H9 (cell line): ENCODE results near the gene OTUB2. TPM values are rescaled to one million over a fixed set of nuclear protein-coding genes. Genes with fewer than 3 reads are reported as not detected.

Source experiments
- DNase-seq: peaks from one replicate; pipeline ENCODE4 v3.0.0-alpha.2; 2017
- H2AFZ ChIP-seq: one replicate; pipeline ENCODE4 v1.6.1; 2013; ENCODE audit warnings: mild to moderate bottlenecking, low read length, control low read depth, moderate library complexity
- H2AK5ac ChIP-seq: 2 replicates; pipeline ENCODE4 v1.6.1; 2013; ENCODE audit warnings: low read length, control low read depth, mixed read lengths; ENCODE audit not compliant: insufficient read length
- H2BK120ac ChIP-seq: one replicate; pipeline ENCODE4 v1.6.1; 2013; ENCODE audit warnings: low read depth, mild to moderate bottlenecking, low read length, control low read depth, inconsistent platforms; ENCODE audit not compliant: poor library complexity, severe bottlenecking
- H2BK12ac ChIP-seq: 2 replicates; pipeline ENCODE4 v1.6.1; 2013; ENCODE audit warnings: low read length, control low read depth, mixed read lengths, low read depth; ENCODE audit not compliant: insufficient read length
- H2BK15ac ChIP-seq: 2 replicates; pipeline ENCODE4 v1.6.1; 2013; ENCODE audit warnings: low read depth, low read length, control low read depth
- H2BK20ac ChIP-seq: one replicate; pipeline ENCODE4 v1.6.1; 2013; ENCODE audit warnings: low read depth, mild to moderate bottlenecking, low read length, control low read depth, inconsistent platforms; ENCODE audit not compliant: poor library complexity, severe bottlenecking
- H2BK5ac ChIP-seq: 2 replicates; pipeline ENCODE4 v1.6.1; 2013; ENCODE audit warnings: low read length, control low read depth, mixed read lengths; ENCODE audit not compliant: insufficient read length
- H3K14ac ChIP-seq: 2 replicates; pipeline ENCODE4 v1.6.1; 2013; ENCODE audit warnings: low read length, control low read depth; ENCODE audit not compliant: insufficient read depth
- H3K18ac ChIP-seq: 2 replicates; pipeline ENCODE4 v1.6.1; 2013; ENCODE audit warnings: low read depth, mild to moderate bottlenecking, mixed read lengths, low read length, control low read depth; ENCODE audit not compliant: insufficient read length
- H3K23ac ChIP-seq: 2 replicates; pipeline ENCODE4 v1.6.1; 2013; ENCODE audit warnings: low read length, control low read depth, mixed read lengths, low read depth; ENCODE audit not compliant: insufficient read length
- H3K23me2 ChIP-seq: 2 replicates; pipeline ENCODE4 v1.6.1; 2013; ENCODE audit warnings: low read depth, mild to moderate bottlenecking, mixed read lengths, low read length, control low read depth; ENCODE audit not compliant: insufficient read length, poor library complexity, severe bottlenecking
- H3K27ac ChIP-seq: 2 replicates; pipeline ENCODE4 v1.5.1; 2013; ENCODE audit warnings: low read length, control low read depth, mixed read lengths, low read depth; ENCODE audit not compliant: insufficient read length
- H3K27me3 ChIP-seq: 2 replicates; pipeline ENCODE4 v1.6.1; 2013; ENCODE audit warnings: low read length, control low read depth, inconsistent platforms; ENCODE audit not compliant: insufficient read depth
- H3K4ac ChIP-seq: 2 replicates; pipeline ENCODE4 v1.6.1; 2013; ENCODE audit warnings: low read depth, mild to moderate bottlenecking, control low read depth, inconsistent platforms, low read length, moderate library complexity
- H3K4me1 ChIP-seq: 2 replicates; pipeline ENCODE4 v1.6.1; 2013; ENCODE audit warnings: low read length, control low read depth, inconsistent platforms; ENCODE audit not compliant: insufficient read depth
- H3K4me2 ChIP-seq: 2 replicates; pipeline ENCODE4 v1.6.1; 2013; ENCODE audit warnings: low read length, control low read depth, mixed read lengths; ENCODE audit not compliant: insufficient read length, insufficient read depth
- H3K56ac ChIP-seq: 2 replicates; pipeline ENCODE4 v1.6.1; 2013; ENCODE audit warnings: low read depth, mild to moderate bottlenecking, mixed read lengths, low read length, control low read depth; ENCODE audit not compliant: insufficient read length
- H3K79me1 ChIP-seq: 2 replicates; pipeline ENCODE4 v1.6.1; 2013; ENCODE audit warnings: low read depth, mild to moderate bottlenecking, moderate library complexity, low read length, control low read depth, inconsistent platforms; ENCODE audit not compliant: insufficient read depth, poor library complexity, severe bottlenecking
- H3K79me2 ChIP-seq: 2 replicates; pipeline ENCODE4 v1.6.1; 2013; ENCODE audit warnings: low read length, control low read depth, inconsistent platforms; ENCODE audit not compliant: insufficient read depth
- H3K9ac ChIP-seq: 2 replicates; pipeline ENCODE4 v1.6.1; 2013; ENCODE audit warnings: low read length, control low read depth, mixed read lengths; ENCODE audit not compliant: insufficient read length; ENCODE audit errors: extremely low read depth
- H3K9me3 ChIP-seq: one replicate; pipeline ENCODE4 v1.6.1; 2013; ENCODE audit warnings: low read depth, low read length, inconsistent platforms; ENCODE audit not compliant: control insufficient read depth
- H3T11ph ChIP-seq: one replicate; pipeline ENCODE4 v1.6.1; 2013; ENCODE audit warnings: mild to moderate bottlenecking, low read length, control low read depth, inconsistent platforms
- H4K20me1 ChIP-seq: one replicate; pipeline ENCODE4 v1.6.1; 2013; ENCODE audit not compliant: control insufficient read depth, insufficient read length, insufficient read depth
- H4K5ac ChIP-seq: 2 replicates; pipeline ENCODE4 v1.6.1; 2013; ENCODE audit warnings: low read depth, mild to moderate bottlenecking, mixed read lengths, low read length, control low read depth; ENCODE audit not compliant: insufficient read length
- H4K8ac ChIP-seq: replicated peaks from 2 replicates; pipeline ENCODE4 v1.6.1; 2013; ENCODE audit warnings: low read length, control low read depth, mixed read lengths, low read depth; ENCODE audit not compliant: insufficient read length
- H4K91ac ChIP-seq: 2 replicates; pipeline ENCODE4 v1.6.1; 2013; ENCODE audit warnings: low read depth, mild to moderate bottlenecking, moderate library complexity, mixed read lengths, low read length, control low read depth; ENCODE audit not compliant: insufficient read length
- H3K27ac Mint-ChIP-seq, 3 experiments: 2 replicates in 2 of 3; 3 replicates in 1 of 3; pipeline ENCODE4 v1.8.0; 2020 to 2021; ENCODE audit warnings: mixed read lengths in 3 of 3, mild to moderate bottlenecking in 1 of 3, moderate library complexity in 1 of 3
- H3K27me3 Mint-ChIP-seq: 2 replicates; pipeline ENCODE4 v1.8.0; 2021; ENCODE audit warnings: low read depth, mild to moderate bottlenecking, moderate library complexity, mixed read lengths
- H3K36me3 Mint-ChIP-seq, 3 experiments: 2 replicates in 2 of 3; 3 replicates in 1 of 3; pipeline ENCODE4 v1.8.0; 2020 to 2021; ENCODE audit warnings: low read depth in 3 of 3, mixed read lengths in 3 of 3; ENCODE audit not compliant: insufficient read depth in 1 of 3
- H3K4me1 Mint-ChIP-seq, 2 experiments: 2 replicates each; pipeline ENCODE4 v1.8.0; 2020; ENCODE audit warnings: mixed read lengths in 2 of 2
- H3K4me3 Mint-ChIP-seq, 2 experiments: 2 replicates in 1 of 2; 3 replicates in 1 of 2; pipeline ENCODE4 v1.8.0; 2020 to 2021; ENCODE audit warnings: mild to moderate bottlenecking in 2 of 2, mixed read lengths in 2 of 2, moderate library complexity in 1 of 2
- H3K9me3 Mint-ChIP-seq, 2 experiments: 2 replicates in 1 of 2; 3 replicates in 1 of 2; pipeline ENCODE4 v1.8.0; 2020; ENCODE audit warnings: mild to moderate bottlenecking in 2 of 2, mixed read lengths in 2 of 2, moderate library complexity in 1 of 2
- WGBS: extraction: QIAGEN DNeasy Blood & Tissue Kit; methylation state at CpG from one replicate; pipeline ENCODE4 v1.1.7; 2013; ENCODE audit warnings: missing lambda C conversion rate, low lambda C conversion rate, mixed read lengths; ENCODE audit not compliant: insufficient read length; ENCODE audit errors: extremely low coverage; 5-methylcytosine and 5-hydroxymethylcytosine counted together
- total RNA-seq: library from RNA; stranded (reverse); gene quantifications from 2 replicates; pipeline ENCODE4 v1.2.1, GENCODE V29; 2021
- TF ChIP-seq, protein P1 (sequence below): fragments of 200-600 bp; sonication (generic); conservative IDR thresholded peaks from 3 replicates; pipeline ENCODE4 v1.8.0; 2021; ENCODE audit warnings: antibody characterized with exemption, mild to moderate bottlenecking

Gene OTUB2
- total RNA-seq, 1 experiment from 2014 or later, result 3.6 TPM

DNA sequence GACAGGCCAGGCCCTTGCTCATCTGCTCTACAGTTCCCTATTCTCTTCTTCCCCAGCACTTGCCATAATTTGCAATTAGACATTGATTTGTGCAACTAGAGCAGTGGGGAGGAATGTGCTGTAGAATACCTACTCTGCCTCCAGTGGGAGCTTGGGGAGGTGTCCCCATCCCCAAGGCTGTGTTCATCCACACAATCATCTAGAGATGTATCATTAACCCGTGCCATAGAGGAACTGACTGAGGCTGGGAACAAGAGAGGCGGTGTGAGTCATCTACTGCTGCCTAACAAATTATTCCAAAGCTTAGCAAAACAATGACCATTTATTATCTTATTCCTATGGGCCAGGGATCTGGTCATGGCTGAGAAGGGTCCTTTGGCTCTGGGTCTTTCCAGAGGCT lies 5.1 kb upstream of the OTUB2 start:
- no peak overlapping the region for H3K27ac ChIP-seq
- no peak overlapping the region for H3K56ac ChIP-seq
- H2AFZ ChIP-seq, result no peak overlapping the region
- H3K23ac ChIP-seq, result no peak overlapping the region
- no peaks in the 10 kb centered on the region for H3K23me2 ChIP-seq
- no peaks in the 10 kb centered on the region for H3K79me2 ChIP-seq
- no peaks in the 10 kb centered on the region for H3K27me3 ChIP-seq
- no peak overlapping the region for H3K18ac ChIP-seq
- no peak overlapping the region for H4K91ac ChIP-seq
- no peak overlapping the region for H3K4me2 ChIP-seq
- no peak overlapping the region; a peak in 1 of 5 replicates for H3K4me3 Mint-ChIP-seq
- no peak overlapping the region for H3K14ac ChIP-seq
- no peaks in the 10 kb centered on the region; a peak in 1 of 5 replicates for H3K9me3 Mint-ChIP-seq
- no peak overlapping the region for H3K9ac ChIP-seq
- no peaks in the 10 kb centered on the region for H3K79me1 ChIP-seq
- H2AK5ac ChIP-seq, result no peak overlapping the region
- H4K5ac ChIP-seq, result no peak overlapping the region
- no peak overlapping the region for H2BK15ac ChIP-seq
- no CpG with 5 or more reads among the region's 2 CpGs for WGBS
- H4K8ac ChIP-seq, result no peak overlapping the region
- H2BK5ac ChIP-seq, result no peak overlapping the region
- H2BK12ac ChIP-seq, result no peak overlapping the region
- H3K4me1 Mint-ChIP-seq, result peaks cover 25 to 50% of the 10 kb centered on the region in 2 experiments
- no peak overlapping the region for H3K4ac ChIP-seq
- H3K27me3 Mint-ChIP-seq, result peaks cover 12% of the 10 kb centered on the region
- H3K9me3 ChIP-seq, result no peaks in the 10 kb centered on the region
- no peaks in the 10 kb centered on the region for H3K36me3 Mint-ChIP-seq
- H4K20me1 ChIP-seq, result no peaks in the 10 kb centered on the region
- DNase-seq, result no peak
- no peaks in the 10 kb centered on the region; the same call in 1 of the 2 replicates for H3K4me1 ChIP-seq
- H2BK20ac ChIP-seq, result no peak overlapping the region
- no peak overlapping the region for H3T11ph ChIP-seq
- TF ChIP-seq, protein P1, sequence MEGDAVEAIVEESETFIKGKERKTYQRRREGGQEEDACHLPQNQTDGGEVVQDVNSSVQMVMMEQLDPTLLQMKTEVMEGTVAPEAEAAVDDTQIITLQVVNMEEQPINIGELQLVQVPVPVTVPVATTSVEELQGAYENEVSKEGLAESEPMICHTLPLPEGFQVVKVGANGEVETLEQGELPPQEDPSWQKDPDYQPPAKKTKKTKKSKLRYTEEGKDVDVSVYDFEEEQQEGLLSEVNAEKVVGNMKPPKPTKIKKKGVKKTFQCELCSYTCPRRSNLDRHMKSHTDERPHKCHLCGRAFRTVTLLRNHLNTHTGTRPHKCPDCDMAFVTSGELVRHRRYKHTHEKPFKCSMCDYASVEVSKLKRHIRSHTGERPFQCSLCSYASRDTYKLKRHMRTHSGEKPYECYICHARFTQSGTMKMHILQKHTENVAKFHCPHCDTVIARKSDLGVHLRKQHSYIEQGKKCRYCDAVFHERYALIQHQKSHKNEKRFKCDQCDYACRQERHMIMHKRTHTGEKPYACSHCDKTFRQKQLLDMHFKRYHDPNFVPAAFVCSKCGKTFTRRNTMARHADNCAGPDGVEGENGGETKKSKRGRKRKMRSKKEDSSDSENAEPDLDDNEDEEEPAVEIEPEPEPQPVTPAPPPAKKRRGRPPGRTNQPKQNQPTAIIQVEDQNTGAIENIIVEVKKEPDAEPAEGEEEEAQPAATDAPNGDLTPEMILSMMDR, result no peak
- no peak overlapping the region for H3K27ac Mint-ChIP-seq
- no peak overlapping the region for H2BK120ac ChIP-seq
